Inflammatory macrophage treated with lipopolysaccharide for 4 hours (primary cell): ENCODE data around the gene MSL3B.

Experiments
- DNase-seq: peaks from one replicate; pipeline ENCODE4 v3.0.0-alpha.2; 2020

The MSL3B gene

DNA sequence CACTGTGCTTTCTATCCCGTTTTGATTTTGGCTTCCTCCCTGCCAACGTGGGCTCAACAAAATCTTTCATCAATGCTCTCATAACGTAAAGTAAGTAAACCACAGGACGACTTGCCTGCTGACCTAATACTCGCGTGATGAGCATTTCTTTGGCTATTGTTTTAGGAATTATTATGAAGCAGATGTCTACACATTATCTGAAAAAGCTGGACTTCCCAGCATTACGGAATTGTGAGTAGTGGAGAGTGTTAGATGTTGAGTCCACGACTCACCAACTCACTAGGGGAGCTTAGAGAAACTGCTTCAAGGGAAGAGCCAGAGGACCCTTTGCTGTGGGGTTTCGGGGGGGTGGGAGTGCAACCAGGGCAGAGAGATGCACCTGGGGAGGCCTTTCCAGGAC, 35.8 kb downstream of the MSL3B start:
- no peak for DNase-seq

DNA sequence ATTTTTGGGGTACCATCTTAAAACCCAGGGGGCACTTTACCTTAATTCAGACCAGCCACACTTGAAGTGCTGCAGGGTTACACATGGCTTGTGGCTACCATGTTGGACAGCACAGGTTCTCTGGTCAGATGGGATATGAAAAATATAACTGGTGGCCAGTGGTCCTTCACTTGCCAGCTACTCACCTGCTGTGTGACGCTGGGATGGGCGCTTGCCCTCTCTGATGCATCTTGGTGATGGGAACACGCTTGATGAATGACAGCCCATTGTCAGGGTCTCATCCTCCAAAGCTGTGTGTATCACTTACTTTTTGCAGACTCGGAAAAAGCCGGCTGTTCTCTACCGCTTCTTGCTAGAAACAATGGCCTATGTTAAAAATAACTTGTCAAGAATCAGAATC, 36.3 kb downstream of the MSL3B start:
- DNase-seq: no peak

DNA sequence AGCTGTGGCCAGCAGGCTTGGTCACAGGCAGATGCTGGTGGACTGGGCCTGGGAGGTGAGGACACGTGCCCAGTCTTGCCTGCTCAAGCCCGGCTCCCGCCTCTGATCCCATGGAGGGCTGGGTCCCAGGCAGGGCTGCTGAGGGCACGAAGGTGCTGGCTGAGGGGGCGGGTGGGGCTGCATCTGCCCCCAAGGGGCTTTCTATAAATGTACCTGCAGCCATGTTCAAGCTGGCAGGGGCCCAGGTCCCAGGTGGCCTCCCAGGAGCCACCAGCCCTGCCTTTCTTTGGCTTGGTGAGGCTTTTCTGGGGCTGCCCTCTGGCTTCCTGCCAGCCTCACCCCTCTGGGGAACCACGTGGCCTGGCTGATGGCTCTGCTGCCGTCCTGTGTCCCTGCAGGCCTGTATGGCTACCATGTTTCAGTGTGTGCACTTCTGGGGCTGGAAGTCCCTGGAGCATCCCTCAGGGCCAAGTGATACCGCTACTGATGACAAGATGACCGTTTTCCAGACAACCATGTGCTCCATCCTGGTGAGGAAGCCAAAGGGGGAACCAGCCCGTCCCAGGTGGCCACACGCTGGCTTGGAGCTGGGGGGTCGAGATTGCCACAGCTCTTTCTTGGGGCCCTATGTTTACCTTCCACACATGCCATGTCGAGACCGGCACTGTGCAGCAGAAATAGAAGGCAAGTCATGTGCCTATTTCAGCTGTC, 37.0 kb downstream of the MSL3B start:
- no peak for DNase-seq

DNA sequence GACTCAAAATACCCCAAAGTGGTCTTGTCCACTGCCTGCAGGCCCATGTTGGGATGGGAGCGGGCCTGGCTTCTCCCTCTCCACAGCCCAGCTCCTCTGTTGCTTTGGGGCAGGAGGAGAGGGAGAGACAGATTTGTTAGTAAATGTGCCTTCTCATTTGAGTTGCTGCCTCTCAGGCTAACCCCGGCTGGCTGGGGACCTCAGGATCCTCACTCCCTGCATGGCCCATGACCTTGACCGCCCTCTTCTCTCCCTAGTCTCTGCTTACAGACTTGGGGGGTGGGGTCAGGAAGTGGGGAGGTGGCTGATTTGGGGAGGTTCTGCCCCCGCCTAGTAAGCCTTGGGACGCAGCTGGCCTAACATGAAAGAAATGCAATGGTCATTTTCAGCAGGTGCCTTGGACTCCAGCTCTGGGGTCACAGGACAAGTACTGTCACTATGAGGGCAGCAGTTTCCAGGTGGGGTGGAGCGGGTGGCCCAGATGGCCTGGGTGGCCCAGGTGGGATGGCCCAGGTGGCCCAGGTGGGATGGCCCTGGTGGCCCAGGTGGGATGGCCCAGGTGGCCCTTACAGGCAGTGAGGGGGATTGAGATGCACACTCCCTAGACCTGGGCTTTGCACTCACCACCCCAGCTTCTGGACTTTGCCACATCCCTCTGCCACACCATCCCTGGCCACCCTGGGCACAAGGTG, 37.9 kb downstream of the MSL3B start:
- no peak for DNase-seq

DNA sequence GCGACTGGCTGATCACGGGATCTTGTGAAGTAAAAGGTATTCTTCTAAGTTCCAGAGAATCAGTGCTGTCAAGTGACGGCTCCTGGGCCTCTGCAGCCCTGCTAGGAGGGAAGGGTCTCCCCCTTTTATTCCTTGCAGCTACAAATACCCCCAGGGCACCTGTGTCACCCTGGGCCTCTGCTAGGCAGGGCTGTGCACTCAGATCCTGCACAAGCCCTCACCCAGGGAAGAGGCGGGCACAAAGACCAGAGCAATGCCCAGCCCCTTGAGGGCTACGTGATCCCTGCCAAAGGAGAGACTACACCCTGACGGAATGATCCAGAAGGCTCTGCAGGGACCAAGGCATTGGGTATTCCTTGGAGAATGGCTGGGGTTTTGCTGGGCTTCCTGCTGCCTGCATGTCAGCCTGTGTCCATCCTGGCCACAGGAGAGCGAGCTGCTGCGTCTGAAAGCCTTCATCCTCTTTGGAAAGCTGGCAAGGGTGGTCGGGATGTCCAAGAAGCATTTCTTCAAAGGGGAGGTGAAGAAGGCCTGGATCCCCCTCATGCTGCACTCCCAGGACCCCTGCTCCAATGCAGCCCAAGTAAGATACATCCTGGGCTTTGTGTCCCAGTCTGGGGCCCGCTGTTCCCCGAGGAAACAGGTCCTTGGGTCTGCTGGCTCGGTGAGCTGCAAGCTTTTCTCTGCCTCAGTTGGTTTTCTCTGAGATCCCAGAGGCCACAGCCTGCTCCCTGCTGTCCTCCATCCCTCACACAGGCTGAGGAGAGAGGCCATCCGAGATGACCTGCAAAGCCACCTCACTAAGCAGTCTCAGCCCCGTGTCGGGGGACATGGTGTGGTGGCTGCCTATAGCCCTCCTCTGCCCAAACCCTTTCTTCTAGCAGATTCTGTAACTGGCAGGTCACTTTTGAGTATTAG, 38.7 kb downstream of the MSL3B start:
- DNase-seq: no peak

DNA sequence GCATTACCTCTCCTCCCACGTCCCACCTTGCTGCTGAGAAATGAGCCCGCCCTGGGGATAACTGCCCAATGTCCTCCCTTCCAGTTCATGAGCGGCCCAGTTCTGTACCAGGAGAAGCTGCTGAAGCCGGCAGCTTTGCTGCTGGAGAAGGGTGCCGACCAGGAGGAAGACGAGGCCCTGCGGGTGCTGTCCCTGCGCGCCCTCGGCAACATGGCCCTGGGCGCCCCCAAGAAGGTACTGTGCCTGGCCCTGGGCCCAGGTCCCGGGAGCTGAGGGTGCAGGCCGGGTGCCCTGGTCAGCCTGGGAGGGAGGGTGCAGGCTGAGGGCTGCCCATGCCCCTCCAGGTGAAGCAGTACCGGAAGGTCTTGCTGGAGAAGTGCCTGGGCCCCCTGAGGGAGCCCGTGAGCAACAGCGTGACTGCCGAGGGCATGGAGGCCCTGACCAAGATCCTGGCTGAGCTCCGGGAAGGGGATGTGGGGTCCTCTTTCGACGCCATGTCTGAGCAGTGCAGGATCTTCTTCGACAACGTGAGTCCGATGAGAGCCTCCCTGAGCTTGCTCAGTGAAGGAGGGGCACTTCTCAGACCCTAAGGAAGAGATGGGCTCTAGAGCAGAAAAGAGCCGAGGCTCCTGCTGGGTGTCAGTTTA, 39.5 kb downstream of the MSL3B start:
- no peak for DNase-seq

DNA sequence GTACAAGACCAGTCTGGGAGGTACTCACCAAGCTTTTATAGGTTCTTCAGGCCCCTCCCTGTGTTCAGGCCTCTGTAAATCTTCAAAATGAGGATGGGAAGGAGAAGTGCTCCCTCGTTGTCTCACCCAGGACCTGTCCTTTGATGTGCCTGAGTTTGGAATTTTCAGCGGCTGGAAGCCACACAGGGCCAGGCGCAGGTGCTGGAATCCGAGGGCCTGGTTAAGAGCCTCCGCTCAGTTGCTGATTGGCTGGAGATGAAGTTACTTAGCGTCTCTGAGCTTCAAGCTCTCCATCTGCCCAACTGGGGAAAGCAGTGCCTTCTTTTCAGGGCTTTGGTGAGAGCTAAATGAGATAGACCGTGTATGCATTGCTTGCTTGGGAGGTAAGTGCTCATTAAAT, 43.8 kb downstream of the MSL3B start:
- no peak for DNase-seq

DNA sequence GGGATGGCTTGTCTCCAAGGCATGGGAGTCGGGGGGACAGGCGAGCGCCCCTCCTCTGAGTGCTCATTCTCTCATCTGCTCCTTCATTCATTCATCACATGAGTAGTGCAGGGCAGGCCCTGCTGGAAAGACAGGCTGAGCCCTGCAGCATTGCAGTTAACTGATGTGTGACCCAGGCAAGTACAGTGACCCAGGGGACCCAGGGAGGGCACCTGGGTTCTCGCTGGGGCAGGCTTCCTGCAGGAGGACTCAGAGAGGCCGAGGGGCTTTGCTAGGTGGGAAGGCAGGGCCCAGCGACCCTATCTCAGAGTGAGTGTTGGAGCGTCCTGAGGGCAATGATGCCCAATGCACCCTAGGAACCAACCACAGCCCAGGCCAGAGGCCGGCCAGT, 44.5 kb downstream of the MSL3B start:
- DNase-seq: no peak

DNA sequence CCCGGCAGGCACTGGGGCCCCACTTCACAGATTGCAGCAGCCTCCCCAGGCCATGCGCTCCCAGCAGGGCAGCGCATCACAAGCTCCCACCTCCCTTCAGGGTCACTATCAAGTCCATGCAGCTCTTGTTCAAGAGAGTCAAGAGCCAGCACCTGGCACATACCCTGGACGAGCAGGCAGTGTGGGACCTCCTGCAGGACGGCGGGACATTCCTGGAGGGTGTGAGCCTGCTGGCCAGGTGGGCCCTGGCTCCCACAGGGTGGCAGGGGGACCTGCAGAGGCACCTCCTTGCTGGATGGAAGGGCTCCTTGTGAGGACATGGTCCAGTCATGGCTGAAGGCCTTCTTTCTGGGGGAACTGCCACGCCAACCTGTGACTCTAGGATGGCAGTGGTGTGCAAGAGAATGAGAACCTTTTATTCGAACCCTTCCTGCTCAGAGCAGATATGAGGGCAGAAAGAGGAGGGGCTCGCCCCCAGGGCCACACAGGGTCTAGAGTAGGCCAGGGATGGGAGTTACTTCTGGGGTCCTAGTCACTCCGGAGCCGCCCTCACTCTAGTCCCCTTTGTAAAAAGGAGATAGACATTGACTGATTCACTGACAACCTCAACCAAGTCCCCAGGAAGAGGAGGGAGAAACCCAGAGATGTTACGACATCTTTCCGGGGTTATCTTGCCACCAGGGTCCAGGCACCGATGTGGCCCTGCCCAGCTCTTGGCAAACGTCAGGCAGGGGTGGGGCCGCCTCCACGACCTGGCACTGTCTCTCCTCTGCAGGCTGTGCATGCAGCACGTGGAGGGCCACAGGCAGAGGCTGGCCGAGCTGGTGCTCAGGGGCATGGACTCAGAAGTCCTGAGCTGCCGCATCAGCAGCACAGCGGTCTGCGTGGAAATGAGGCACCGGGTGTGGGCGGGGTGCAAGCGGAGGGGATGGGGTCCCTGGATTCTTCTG, 45.1 kb downstream of the MSL3B start:
- no peak for DNase-seq

DNA sequence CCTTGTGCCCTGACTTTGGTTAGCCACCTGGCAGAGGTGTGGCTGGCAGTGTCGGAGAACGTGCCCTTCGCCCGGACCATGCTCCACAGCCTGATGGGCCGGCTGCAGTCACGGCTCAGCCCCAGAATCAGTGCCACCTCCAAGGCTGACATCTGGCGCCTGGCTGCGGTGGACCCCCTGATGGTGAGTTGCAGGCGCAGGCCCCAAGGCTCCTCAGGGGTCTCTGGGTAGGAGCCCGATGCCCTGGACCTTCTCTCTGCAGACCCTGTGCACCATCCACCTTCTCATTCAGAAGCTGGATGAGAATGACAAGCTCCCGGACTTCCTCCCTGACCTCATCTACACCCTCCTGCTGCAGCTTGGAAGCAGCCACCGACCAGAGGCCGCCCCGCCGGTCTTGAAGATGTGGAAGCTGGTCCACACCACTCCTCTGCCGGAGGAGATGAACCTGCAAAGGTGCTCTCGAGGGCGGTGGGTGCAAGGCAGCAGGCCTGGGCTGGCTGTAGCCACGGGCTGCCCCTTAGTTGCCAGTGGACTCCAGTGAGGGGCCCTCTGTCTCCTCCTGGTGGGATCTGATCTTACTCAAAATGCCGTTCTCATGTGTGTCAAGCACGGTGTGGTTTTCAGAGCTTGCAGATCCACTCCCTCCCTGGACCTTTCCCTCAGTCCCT, 46.0 kb downstream of the MSL3B start:
- DNase-seq: no peak

DNA sequence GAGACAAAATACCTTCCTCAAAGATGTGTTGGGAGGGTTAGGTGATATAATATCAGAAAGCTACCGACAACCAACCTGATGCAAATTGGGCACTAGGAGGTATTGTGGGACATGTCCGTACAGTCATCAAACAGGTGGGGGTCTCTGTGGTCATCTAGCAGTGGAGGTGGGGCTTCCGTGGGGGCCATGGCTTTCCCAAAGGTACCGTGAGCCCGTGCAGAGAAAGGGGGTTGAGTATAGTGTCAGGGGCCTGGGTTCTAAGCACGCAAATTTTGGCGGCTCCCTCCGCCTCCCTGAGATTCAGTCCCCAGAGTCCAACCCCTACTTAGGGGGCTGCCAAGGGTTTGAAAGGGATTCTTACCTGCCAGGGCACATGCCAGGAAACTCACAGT, 46.5 kb downstream of the MSL3B start:
- no peak for DNase-seq

DNA sequence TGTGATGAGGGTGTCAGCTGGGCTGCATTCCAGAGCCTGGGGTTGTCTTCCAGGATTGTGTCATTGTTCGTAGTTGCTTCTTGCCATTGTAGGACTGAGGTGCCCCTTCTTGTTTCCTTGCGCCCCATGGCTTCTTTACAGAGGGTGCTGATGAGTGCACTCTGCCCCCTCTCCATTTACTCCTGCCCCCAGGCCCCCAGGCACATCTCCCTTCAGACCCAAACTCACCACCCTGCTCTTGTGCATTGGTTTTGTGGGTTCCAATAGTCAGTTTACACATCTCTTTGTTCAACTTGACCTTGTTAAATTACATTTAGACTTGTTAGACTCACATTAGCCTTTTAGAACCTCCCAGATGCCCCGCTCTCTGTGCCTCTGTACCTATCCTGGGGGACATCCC, 47.0 kb downstream of the MSL3B start:
- no peak for DNase-seq

DNA sequence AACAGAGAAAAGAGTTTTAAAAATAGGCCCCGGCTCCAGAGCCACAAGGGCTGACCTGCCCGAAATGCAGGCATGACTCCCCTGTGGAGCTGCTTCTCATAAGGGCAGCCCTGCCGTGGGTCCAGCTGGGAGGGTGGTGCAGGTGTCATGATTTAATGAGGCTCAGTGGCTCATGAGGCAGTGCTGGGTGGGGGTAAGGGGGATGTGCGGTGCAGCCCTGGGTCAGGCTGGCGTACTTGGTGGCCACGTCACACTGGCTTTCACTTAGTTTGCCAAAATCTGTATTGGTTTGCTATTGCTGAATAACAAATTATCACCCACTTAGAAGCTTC, 47.4 kb downstream of the MSL3B start:
- no peak for DNase-seq

DNA sequence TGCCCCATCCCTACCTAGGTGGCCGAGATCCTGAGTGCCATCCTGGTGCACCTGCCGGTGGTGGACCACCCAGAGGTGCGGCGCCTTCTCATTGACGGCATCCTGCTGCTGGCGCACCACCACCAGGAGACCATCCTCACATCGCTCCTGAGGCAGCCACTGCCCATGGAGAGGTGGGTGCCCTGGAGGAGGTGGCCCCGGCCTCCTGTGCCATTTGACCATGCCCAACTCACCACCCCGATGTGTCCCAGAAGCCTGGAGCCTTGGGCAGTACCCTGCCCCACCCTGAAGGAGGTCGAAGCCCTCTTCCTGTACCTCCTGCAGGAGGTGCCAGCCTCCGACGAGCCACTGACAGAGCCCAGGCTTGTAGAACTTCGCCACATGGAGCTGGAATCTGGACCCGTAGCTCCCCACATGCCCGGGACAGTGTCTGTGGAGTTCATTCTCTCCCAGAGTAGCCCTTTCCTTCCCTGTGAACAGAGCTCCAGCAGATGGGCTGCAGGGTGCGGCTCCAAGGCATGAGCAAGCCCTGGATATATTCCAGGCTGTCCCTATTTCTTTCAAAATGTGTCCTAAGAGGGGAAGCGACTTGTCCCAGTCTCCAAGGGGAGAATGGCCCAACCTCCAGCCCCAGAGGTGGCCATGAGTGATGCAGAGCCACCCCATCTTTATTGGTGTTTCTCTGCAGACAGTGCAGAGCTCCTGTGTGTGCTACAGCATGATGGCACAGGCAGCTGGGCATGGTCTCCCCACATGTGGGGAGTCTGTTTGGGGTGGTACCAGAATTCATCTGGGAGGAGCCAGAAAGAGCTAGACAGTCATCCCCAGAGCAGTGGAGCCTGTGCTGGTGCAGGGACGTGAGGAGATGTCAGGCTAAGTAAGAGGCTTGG, 48.1 kb downstream of the MSL3B start:
- no peak for DNase-seq

DNA sequence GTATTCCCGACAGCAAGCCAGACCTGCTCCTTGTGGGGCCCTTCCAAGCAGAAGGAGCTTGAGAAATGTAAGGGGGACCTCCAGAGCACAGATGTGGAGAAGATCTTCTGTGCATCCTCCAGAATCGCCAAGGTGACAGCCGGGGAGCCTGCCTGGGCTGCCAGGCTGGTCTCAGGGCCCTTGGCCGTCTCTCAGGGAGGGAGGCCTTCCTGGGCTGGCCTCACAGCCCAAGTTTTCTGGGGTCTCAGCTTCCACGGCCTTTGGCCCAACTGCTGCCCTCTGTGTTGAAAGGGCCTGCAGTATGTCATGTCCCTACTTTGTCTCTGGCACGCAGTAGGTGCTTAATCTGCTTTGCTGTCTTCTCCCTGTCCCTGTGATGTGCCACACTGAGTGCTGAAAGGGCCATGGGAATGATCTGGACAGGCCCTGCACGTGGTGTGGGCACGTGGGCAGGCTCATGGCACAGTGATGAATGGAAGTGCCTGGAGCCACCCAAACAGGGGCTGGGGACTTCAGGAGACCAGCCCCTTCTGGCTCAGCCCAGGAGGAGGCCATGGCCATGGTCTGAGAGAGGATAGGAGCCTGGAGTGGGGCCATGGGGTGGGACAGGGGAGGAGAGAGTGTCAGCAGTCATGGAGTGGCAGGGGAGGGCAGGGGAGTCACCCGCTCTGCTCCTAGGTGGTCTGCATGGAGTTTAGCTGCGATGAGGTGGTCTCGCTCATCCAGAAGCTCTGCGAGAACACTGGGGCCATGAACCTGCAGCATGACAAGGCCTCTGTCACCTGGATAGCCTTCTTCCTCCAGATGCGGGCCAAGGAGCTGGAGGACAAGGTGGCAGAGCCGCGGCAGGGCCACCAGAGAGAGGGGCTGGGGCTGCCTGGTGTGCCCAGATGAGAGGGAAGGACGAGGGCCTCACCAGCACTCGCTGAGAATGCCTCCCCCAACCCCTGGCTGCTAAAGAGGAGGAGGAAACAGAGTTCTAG, 49.3 kb downstream of the MSL3B start:
- no peak for DNase-seq

DNA sequence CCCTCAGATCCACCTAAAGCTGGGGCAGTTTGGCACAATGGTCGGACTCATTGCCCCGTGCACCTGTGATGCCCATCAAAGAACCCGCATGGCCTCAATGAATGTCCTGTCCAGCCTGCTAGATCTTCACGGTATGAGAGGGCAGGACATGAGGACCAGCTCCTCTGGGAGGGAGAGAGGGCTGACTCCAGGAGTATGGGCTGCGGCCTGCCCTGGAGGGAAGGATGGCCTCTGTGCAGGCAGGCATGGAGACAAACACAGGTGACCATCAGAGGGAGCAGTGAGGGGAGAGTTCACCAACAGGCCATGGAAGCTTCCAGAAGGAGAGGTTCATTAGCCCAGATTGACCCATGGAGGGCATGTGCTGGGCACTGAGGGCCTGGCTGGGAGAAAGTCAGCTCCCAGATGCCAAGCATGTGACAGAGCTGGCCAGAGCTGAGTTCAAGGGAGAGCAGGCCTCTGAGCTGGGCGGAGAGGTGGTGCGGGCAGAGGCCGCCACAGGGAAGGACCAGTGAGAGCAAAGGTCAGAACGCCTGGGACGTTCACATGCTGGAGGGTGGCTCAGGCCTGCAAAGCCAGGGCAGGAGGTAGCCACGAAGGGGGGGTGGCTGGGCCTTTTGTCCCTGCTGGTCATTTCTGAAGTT, 50.1 kb downstream of the MSL3B start:
- DNase-seq: no peak

DNA sequence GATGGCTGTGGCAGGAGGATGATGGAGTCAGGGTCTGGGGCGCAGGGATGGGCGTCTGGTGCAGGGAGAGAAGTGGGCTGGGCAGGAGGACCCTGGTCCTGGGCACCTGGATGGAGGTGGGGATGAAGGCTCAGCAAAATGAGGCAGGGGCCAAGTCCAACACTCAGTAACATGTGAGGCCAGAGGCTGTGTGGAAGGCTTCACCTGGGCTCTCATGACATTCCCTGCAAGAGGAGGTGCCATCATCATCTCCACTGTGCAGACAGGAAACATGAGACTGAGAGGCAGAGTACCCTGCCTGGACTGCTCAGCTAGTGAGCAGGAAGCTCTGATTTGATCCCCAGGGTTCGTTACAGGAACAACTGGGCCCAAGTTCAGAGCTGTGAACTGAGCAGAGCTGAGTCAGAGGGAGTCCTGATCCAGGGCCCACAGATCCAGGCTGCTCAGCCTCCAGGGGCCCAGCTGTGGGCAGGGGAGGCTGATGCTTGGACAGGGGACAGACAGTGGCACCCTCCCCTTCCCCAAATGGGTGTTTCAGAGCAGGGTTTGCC, 50.8 kb downstream of the MSL3B start:
- no peak for DNase-seq

DNA sequence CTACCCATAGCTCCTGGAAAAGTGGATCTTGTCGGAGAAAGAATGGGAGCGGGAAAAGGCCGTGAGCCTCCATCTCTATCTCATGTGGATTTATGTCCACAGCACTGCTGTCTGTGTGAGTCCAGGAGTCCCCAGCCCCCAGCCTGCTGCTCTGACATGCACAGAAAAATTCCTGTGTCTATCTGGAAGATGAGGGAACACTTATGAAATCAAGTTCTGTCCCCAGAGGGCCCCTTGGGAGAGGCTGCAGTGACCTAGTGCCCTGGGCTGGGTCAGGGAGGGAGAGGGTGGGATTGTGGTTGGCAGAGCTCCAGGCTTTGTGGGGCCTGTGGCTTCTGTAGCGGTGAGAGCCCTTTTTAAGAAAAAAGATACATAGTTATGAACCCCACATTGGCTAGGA, 51.4 kb downstream of the MSL3B start:
- DNase-seq: no peak

DNA sequence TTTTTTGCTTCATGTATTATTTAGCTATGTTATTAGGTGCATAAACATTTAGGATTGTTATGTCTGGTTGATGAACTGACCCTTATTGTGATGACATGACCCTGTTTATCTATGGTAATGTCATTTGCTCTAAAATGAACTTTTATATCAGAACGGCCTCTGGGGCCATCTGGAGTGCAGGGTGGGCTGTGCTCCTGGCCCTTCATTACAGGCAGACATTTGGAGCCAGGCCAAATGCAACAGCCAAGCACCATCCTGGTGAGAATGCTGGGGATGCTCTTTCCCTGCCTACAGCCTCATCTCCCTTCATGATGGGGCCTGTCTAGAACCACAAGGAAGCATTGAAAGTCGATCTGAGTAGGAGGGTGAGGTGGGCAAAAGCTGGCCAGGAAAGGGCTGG, 51.9 kb downstream of the MSL3B start:
- DNase-seq: no peak
